ENCODE results near the gene CSNK1G2.
"Not testable (repeated sequence)": the region's sequence is repeated elsewhere in the genome, so short reads cannot be mapped to it uniquely, and the experiment has no call there.

Gene CSNK1G2

DNA sequence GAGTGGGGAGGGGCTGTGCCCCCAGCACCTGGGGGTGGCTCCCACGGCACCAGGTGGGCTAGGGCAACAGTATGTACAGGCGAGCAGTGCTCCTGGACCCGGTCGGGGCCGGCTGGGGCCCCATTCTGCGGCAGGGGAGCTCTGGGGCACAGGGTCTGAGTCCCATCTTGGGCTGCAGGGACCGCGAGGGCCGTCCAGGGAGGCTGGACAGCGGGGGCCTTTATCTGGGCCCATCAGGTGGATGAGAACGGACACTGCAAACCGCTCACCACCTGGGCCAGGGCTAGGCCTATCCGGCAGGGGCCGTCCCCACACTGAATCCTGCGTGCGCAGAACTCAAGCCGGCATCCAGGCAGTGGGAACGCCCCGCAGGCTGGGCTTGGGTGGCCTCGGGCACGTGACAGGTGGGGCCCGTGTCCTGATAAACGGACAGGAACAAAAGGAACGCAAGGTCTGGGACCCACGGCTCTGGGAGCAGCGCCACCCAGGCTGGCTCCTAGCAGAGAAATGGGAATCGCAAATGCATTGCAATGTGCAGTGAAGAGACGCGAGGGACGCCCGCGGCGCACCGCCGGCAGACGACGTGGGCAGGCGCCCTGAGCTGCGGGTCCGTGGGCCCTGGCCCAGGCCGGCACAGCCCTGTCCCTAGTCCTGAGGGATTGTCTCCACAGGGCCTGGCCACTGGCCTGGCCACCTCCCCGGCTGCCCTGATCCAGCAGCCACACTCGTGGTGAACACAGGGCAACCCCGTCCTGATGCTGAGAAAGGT is 44.8 kb downstream of the CSNK1G2 start:
- H3K4me3 ChIP-seq (ENCODE audit: low read depth in 1 of 2, low read length in 2 of 2), result no peak overlapping the region
- no peaks in the 10 kb centered on the region for H3K27me3 ChIP-seq (ENCODE audit: low read depth, low read length)
- H3K4me1 ChIP-seq (ENCODE audit: control insufficient read depth in 1 of 2, insufficient read depth in 2 of 2, low read length in 2 of 2), result no peaks in the 10 kb centered on the region
- H3K36me3 ChIP-seq (ENCODE audit: control insufficient read depth in 1 of 2, insufficient read depth in 2 of 2, low read length in 2 of 2), result peaks cover 18 to 79% of the 10 kb centered on the region in 2 donors
- no peaks in the 10 kb centered on the region for H3K9me3 ChIP-seq (ENCODE audit: control insufficient read depth in 1 of 2, low read length in 2 of 2)
- H3K27ac ChIP-seq (ENCODE audit: low read length), result no peak overlapping the region

GRCh38 chr19:1986357-1987162 is 45.6 kb downstream of the CSNK1G2 start:
- Histone ChIP-seq H3K36me3 (ENCODE audit: control insufficient read depth in 1 of 2, insufficient read depth in 2 of 2, low read length in 2 of 2) (peaks cover 18 to 79% of the 10 kb centered on the region in 2 donors), H3K4me1 (ENCODE audit: control insufficient read depth in 1 of 2, insufficient read depth in 2 of 2, low read length in 2 of 2) (no peaks in the 10 kb centered on the region), H3K27me3 (ENCODE audit: low read depth, low read length) (no peaks in the 10 kb centered on the region), H3K9me3 (ENCODE audit: control insufficient read depth in 1 of 2, low read length in 2 of 2) (no peaks in the 10 kb centered on the region), H3K27ac (ENCODE audit: low read length) (no peak overlapping the region), H3K4me3 (ENCODE audit: low read depth in 1 of 2, low read length in 2 of 2) (no peak overlapping the region)

- peaks cover 18 to 75% of the 10 kb centered on the region in 2 donors for H3K36me3 ChIP-seq (ENCODE audit: control insufficient read depth in 1 of 2, insufficient read depth in 2 of 2, low read length in 2 of 2)
- no peak overlapping the region for H3K27ac ChIP-seq (ENCODE audit: low read length)
- no peaks in the 10 kb centered on the region for H3K9me3 ChIP-seq (ENCODE audit: control insufficient read depth in 1 of 2, low read length in 2 of 2)
- no peak overlapping the region for H3K4me3 ChIP-seq (ENCODE audit: low read depth in 1 of 2, low read length in 2 of 2)
- H3K4me1 ChIP-seq (ENCODE audit: control insufficient read depth in 1 of 2, insufficient read depth in 2 of 2, low read length in 2 of 2), result no peaks in the 10 kb centered on the region
- H3K27me3 ChIP-seq (ENCODE audit: low read depth, low read length), result no peaks in the 10 kb centered on the region
Observed at GRCh38 chr19:1987197-1988187, 46.5 kb downstream of the CSNK1G2 start.

DNA sequence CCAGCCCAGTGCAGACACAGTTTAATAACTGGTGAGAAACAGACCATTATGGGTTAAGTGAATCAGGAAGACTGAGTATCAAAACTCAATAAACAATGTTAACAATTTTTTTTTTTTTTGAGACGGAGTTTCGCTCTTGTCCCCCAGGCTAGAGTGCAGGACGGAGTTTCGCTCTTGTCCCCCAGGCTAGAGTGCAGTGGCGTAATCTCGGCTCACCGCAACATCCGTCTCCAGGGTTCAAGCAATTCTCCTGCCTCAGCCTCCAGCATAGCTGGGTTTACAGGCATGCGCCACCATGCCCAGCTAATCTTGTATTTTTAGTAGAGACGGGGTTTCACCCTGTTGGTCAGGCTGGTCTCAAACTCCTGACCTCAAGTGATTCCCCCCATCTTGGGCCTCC is 47.5 kb downstream of the CSNK1G2 start:
- peaks cover 18 to 70% of the 10 kb centered on the region in 2 donors for H3K36me3 ChIP-seq (ENCODE audit: control insufficient read depth in 1 of 2, insufficient read depth in 2 of 2, low read length in 2 of 2)
- not testable (repeated sequence) for H3K4me1 ChIP-seq (ENCODE audit: control insufficient read depth in 1 of 2, insufficient read depth in 2 of 2, low read length in 2 of 2); H3K9me3 ChIP-seq (ENCODE audit: control insufficient read depth in 1 of 2, low read length in 2 of 2); H3K27ac ChIP-seq (ENCODE audit: low read length); H3K27me3 ChIP-seq (ENCODE audit: low read depth, low read length); H3K4me3 ChIP-seq (ENCODE audit: low read depth in 1 of 2, low read length in 2 of 2)

DNA sequence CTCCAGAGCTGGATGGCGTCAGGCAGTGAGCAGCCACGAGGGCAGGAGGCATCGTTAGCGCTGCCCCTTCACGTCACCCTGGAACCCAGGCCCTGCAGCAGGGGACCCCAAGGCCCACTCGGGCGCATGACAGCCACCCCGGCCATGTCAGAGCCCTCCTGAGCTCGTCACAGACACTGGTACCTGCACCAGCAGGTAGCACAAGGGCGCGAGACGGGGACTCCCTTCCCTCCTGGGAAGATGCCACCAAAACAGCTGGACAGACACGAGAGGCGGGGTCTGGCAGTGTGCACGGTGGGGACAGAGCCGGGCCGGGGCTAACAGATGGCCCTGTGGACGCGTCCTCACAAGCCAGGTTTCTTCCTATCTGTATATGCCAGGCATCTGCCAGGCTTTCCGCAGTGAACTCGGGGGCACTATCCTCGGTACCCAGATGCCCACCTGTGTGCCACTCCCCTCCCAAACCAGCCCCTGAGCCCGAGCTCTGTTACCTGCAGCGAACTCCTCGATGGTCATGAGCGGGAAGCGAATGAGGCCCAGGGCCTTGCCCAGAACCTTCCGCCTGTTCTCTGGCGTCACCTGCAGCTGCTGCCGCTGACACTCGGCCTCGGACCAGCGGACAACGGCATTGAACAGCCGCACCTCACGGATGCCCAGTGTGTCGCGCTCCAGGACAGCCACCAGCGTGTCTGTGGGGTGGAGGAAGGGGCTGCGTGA is 48.7 kb downstream of the CSNK1G2 start:
- Histone ChIP-seq H3K9me3 (ENCODE audit: control insufficient read depth in 1 of 2, low read length in 2 of 2) (no peaks in the 10 kb centered on the region), H3K4me1 (ENCODE audit: control insufficient read depth in 1 of 2, insufficient read depth in 2 of 2, low read length in 2 of 2) (no peaks in the 10 kb centered on the region), H3K27ac (ENCODE audit: low read length) (no peak overlapping the region), H3K36me3 (ENCODE audit: control insufficient read depth in 1 of 2, insufficient read depth in 2 of 2, low read length in 2 of 2) (peaks cover 18 to 64% of the 10 kb centered on the region in 2 donors), H3K4me3 (ENCODE audit: low read depth in 1 of 2, low read length in 2 of 2) (no peak overlapping the region), H3K27me3 (ENCODE audit: low read depth, low read length) (no peaks in the 10 kb centered on the region)

- H3K36me3 ChIP-seq (ENCODE audit: control insufficient read depth in 1 of 2, insufficient read depth in 2 of 2, low read length in 2 of 2), result peaks cover 14 to 58% of the 10 kb centered on the region in 2 donors
- no peak overlapping the region for H3K27ac ChIP-seq (ENCODE audit: low read length)
Observed at GRCh38 chr19:1990230-1991017, 49.5 kb downstream of the CSNK1G2 start.

DNA sequence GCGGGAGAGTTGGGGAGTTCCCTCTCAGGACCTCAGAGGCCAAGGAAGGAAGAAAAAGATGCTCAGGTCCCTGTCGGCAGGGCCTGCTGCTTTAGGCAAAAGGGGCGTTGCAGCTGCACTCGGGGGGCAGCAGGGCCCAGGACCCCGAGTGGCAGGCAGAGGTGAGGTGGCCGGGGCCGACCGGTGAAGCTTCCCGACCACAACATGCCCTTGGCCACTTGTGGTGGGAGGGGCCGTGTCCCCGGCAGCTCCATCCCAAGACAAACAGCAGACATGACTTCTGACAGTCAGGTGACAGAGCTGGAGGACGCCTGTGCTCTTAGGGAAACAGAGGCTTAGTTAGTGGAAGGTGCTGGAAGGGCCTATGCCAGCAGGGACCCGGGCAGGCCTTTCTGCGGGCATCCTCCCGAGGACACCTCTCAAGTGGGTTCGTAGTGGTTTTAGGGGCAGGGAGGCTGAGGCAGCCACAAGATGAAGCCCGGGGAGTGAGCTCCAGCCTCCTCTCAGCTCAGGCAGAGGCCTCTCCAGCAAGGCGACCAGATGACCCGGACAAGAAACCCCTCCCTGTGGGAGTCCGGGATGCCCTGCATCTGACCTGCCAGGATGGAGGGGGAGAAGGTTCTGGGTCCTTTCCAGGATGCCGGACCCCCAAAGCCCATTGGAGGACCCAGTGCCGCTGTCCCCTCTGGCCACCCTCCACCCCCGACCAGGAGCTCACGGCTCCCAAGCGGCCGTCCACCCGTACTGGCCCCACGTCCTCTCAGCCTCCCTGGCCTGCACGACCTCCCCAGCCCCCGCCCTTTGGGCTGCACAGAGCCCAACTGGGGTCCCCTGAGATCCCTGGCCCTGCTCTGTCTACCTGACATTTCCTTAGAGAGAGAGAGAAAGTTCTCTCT is 50.3 kb downstream of the CSNK1G2 start:
- Histone ChIP-seq H3K4me1 (ENCODE audit: control insufficient read depth in 1 of 2, insufficient read depth in 2 of 2, low read length in 2 of 2) (no peaks in the 10 kb centered on the region), H3K27me3 (ENCODE audit: low read depth, low read length) (no peaks in the 10 kb centered on the region), H3K27ac (ENCODE audit: low read length) (no peak overlapping the region), H3K36me3 (ENCODE audit: control insufficient read depth in 1 of 2, insufficient read depth in 2 of 2, low read length in 2 of 2) (peaks cover 18 to 55% of the 10 kb centered on the region in 2 donors), H3K9me3 (ENCODE audit: control insufficient read depth in 1 of 2, low read length in 2 of 2) (no peaks in the 10 kb centered on the region), H3K4me3 (ENCODE audit: low read depth in 1 of 2, low read length in 2 of 2) (no peak overlapping the region)

More at GRCh38 chr19:1990230-1991017, 49.5 kb downstream of the CSNK1G2 start:
- no peaks in the 10 kb centered on the region for H3K27me3 ChIP-seq (ENCODE audit: low read depth, low read length)
- H3K4me1 ChIP-seq (ENCODE audit: control insufficient read depth in 1 of 2, insufficient read depth in 2 of 2, low read length in 2 of 2), result no peaks in the 10 kb centered on the region
- no peak overlapping the region for H3K4me3 ChIP-seq (ENCODE audit: low read depth in 1 of 2, low read length in 2 of 2)
- no peaks in the 10 kb centered on the region for H3K9me3 ChIP-seq (ENCODE audit: control insufficient read depth in 1 of 2, low read length in 2 of 2)

GRCh38 chr19:1992759-1993260 is 51.8 kb downstream of the CSNK1G2 start:
- Histone ChIP-seq H3K27me3 (ENCODE audit: low read depth, low read length) (no peaks in the 10 kb centered on the region), H3K27ac (ENCODE audit: low read length) (no peak overlapping the region), H3K4me1 (ENCODE audit: control insufficient read depth in 1 of 2, insufficient read depth in 2 of 2, low read length in 2 of 2) (no peaks in the 10 kb centered on the region), H3K9me3 (ENCODE audit: control insufficient read depth in 1 of 2, low read length in 2 of 2) (no peaks in the 10 kb centered on the region), H3K4me3 (ENCODE audit: low read depth in 1 of 2, low read length in 2 of 2) (no peak overlapping the region), H3K36me3 (ENCODE audit: control insufficient read depth in 1 of 2, insufficient read depth in 2 of 2, low read length in 2 of 2) (peaks cover 18 to 51% of the 10 kb centered on the region in 2 donors)

Data from muscle layer of duodenum (tissue), 2 donors.